Measurements from ENCODE around the gene PLEKHG5.

DNA sequence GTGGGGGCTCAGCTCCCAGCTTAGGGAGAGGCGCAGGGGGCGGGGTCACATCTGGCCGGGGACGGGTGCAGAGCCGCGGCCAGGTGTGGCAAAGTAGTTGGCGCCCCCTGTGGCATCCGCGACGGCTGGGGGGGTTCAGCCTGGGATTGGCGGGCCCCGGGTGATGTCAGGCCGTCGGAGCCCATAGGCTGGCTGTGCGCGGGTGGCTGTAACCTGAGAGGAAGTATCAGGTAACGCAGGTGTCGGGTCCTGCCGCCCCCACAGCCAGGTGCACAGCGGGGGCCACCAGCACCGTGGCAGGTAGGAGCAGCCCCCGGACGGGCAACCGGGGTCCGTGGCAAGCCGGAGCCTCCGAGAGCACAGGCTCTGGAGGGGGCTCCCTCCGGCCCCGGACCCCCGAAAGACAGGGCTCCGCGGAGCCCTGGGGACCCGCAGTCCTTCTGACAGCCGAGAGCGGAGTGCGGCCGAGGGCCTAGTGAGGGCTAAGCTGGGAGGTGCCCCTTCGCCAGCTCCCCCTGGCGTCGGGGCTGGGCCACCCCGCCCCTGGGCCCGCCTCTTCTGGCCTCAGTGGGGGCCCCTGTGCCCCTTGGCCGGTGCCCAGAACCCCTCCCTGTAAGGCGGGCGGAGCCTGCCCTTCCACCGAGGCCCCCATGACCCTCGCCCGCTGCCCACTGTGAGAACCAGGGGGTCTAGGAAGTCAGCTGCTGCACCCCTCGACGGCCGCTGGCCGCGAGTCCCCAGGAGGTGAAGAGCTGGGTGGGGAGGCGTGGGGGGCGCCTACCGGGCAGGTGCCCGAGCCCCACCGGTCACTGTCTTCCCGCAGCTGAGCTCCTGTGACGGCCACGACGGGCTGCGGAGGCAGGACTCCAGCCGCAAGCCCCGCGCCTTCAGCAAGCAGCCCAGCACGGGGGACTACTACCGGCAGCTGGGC is 43.4 kb downstream of the PLEKHG5 start:
- TF ChIP-seq, protein P1, sequence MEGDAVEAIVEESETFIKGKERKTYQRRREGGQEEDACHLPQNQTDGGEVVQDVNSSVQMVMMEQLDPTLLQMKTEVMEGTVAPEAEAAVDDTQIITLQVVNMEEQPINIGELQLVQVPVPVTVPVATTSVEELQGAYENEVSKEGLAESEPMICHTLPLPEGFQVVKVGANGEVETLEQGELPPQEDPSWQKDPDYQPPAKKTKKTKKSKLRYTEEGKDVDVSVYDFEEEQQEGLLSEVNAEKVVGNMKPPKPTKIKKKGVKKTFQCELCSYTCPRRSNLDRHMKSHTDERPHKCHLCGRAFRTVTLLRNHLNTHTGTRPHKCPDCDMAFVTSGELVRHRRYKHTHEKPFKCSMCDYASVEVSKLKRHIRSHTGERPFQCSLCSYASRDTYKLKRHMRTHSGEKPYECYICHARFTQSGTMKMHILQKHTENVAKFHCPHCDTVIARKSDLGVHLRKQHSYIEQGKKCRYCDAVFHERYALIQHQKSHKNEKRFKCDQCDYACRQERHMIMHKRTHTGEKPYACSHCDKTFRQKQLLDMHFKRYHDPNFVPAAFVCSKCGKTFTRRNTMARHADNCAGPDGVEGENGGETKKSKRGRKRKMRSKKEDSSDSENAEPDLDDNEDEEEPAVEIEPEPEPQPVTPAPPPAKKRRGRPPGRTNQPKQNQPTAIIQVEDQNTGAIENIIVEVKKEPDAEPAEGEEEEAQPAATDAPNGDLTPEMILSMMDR (IDR thresholded peaks at IDR 0.05): no peak
- TF ChIP-seq ZFX (IDR thresholded peaks at IDR 0.05; ENCODE audit: borderline replicate concordance): no peak
